HCT116 (cell line): ENCODE measurements around the gene RNF39. TPM values are rescaled to one million over a fixed set of nuclear protein-coding genes. Genes with fewer than 3 reads are reported as not detected.

Experiments used
- ATAC-seq: fragments of 200-7000 bp; cut with Tn5 transposase; 2 replicates; pipeline ENCODE4 v1.9.1; 2020; ENCODE audit warnings: mild to moderate bottlenecking, moderate library complexity
- BruUV-seq: library from RNA; stranded (reverse); fragments of 400-500 nt; replicated peaks from 2 replicates; lab custom pipeline; 2021; lab: Mats Ljungman, UMichigan
- CTCF ChIA-PET: fragments of 300-600 bp; sonication (Branson Sonifier 250); formaldehyde crosslinking; loops from one replicate; lab custom pipeline; 2021; ENCODE audit warnings: antibody characterized with exemption; lab: Charles Lee
- POLR2A ChIA-PET: fragments of 300-600, 350-600 bp; sonication (Branson Sonifier 250); formaldehyde crosslinking; loops from one replicate; lab custom pipeline; 2021; ENCODE audit warnings: antibody characterized with exemption; lab: Charles Lee
- RAD21 ChIA-PET, 2 experiments: fragments of 300-600 bp; sonication (Branson Sonifier 250); formaldehyde crosslinking; loops; one replicate each; lab custom pipeline; 2023; ENCODE audit warnings: low total read pairs in 2 of 2; ENCODE audit not compliant: uncharacterized antibody in 2 of 2, unreplicated experiment in 2 of 2, low non-redundant PET in 1 of 2; lab: Charles Lee
- DNase-seq: peaks from one replicate; pipeline ENCODE4 v3.0.0-alpha.2; 2010; ENCODE audit warnings: low read depth, low spot score
- H2AFZ ChIP-seq: fragments of 200-600 bp; shearing (Covaris generic), sonication (generic); 2 replicates; pipeline ENCODE4 v1.6.1; 2017; ENCODE audit warnings: low read depth, mixed run types, mixed read lengths, antibody characterized with exemption, low read length; ENCODE audit not compliant: poor library complexity, severe bottlenecking
- H3K27ac ChIP-seq: 2 replicates; pipeline ENCODE4 v1.5.1; 2012; ENCODE audit warnings: low read depth, low read length
- H3K27me3 ChIP-seq: fragments of 200-600 bp; sonication (generic); 2 replicates; pipeline ENCODE4 v1.6.1; 2016; ENCODE audit warnings: mixed run types, low read length, mixed read lengths; ENCODE audit not compliant: insufficient read depth
- H3K36me3 ChIP-seq, 2 experiments: fragments of 200-500 bp in 1 of 2; fragments of 200-600 bp in 1 of 2; sonication (Bioruptor generic) in 1 of 2; sonication (generic) in 1 of 2; 2 replicates each; pipeline versions ENCODE4 v1.5.1 to v1.6.1; 2014 to 2016; ENCODE audit warnings: low read length in 2 of 2, inconsistent platforms in 1 of 2, mixed read lengths in 1 of 2, mixed run types in 1 of 2; ENCODE audit not compliant: insufficient read depth in 2 of 2, control insufficient read depth in 1 of 2
- H3K4me1 ChIP-seq, 2 experiments: fragments of 200-600 bp in 1 of 2; sonication (generic) in 1 of 2; 2 replicates each; pipeline versions ENCODE4 v1.5.1 to v1.6.1; 2012 to 2017; ENCODE audit warnings: low read length in 2 of 2, inconsistent platforms in 1 of 2, mild to moderate bottlenecking in 1 of 2, mixed read lengths in 1 of 2, mixed run types in 1 of 2, moderate library complexity in 1 of 2; ENCODE audit not compliant: insufficient read depth in 2 of 2, control insufficient read depth in 1 of 2
- H3K4me2 ChIP-seq: fragments of 200-600 bp; sonication (generic); 2 replicates; pipeline ENCODE4 v1.6.1; 2017; ENCODE audit warnings: mixed run types, low read length, mixed read lengths
- H3K4me3 ChIP-seq, 2 experiments: fragments of 200-600 bp in 1 of 2; sonication (generic) in 1 of 2; replicated peaks in 1 of 2; 2 replicates each; pipeline ENCODE4 v1.5.1; 2011 to 2016; ENCODE audit warnings: low read length in 2 of 2, control low read depth in 1 of 2, low read depth in 1 of 2, mild to moderate bottlenecking in 1 of 2, mixed read lengths in 1 of 2, mixed run types in 1 of 2
- H3K79me2 ChIP-seq: fragments of 200-600 bp; sonication (generic); 2 replicates; pipeline ENCODE4 v1.6.1; 2017; ENCODE audit warnings: mild to moderate bottlenecking, mixed run types, low read length, moderate library complexity, mixed read lengths; ENCODE audit not compliant: insufficient read depth
- H3K9ac ChIP-seq: fragments of 200-600 bp; sonication (generic); 2 replicates; pipeline ENCODE4 v1.6.1; 2016; ENCODE audit warnings: low read length, mixed read lengths
- H3K9me2 ChIP-seq: fragments of 200-600 bp; sonication (generic), shearing (Covaris generic); 2 replicates; pipeline ENCODE4 v1.6.1; 2017; ENCODE audit warnings: mixed run types, mild to moderate bottlenecking, moderate library complexity; ENCODE audit not compliant: insufficient read depth
- H3K9me3 ChIP-seq, 2 experiments: fragments of 200-500 bp in 1 of 2; fragments of 200-600 bp in 1 of 2; sonication (Bioruptor generic) in 1 of 2; sonication (generic) in 1 of 2; 2 replicates each; pipeline ENCODE4 v1.6.1; 2014 to 2017; ENCODE audit warnings: low read length in 2 of 2, mixed read lengths in 2 of 2, inconsistent platforms in 1 of 2, low read depth in 1 of 2, mild to moderate bottlenecking in 1 of 2, mixed run types in 1 of 2, moderate library complexity in 1 of 2; ENCODE audit not compliant: control insufficient read depth in 1 of 2, insufficient read depth in 1 of 2
- H4K20me1 ChIP-seq: fragments of 200-600 bp; sonication (generic), shearing (Covaris generic); 2 replicates; pipeline ENCODE4 v1.6.1; 2017; ENCODE audit warnings: mixed run types, mild to moderate bottlenecking, moderate library complexity; ENCODE audit not compliant: insufficient read depth
- ATF3 ChIP-seq: IDR thresholded peaks from 2 replicates; pipeline ENCODE4 v1.6.1; 2012
- CBX3 ChIP-seq: IDR thresholded peaks from 2 replicates; pipeline ENCODE4 v1.6.1; 2012; ENCODE audit warnings: low read depth
- CEBPB ChIP-seq: IDR thresholded peaks from 2 replicates; pipeline ENCODE4 v1.6.1; 2012; ENCODE audit warnings: low read depth
- EZH2phosphoT487 ChIP-seq: fragments of 200-600 bp; IDR thresholded peaks from 2 replicates; pipeline ENCODE4 v1.6.1; 2018; ENCODE audit warnings: antibody characterized with exemption, borderline replicate concordance
- SP1 ChIP-seq: IDR thresholded peaks from 2 replicates; pipeline ENCODE4 v1.6.1; 2012; ENCODE audit warnings: low read depth
- ZNF274 ChIP-seq: fragments of 200-500 bp; sonication (Bioruptor generic); IDR thresholded peaks from 2 replicates; pipeline ENCODE4 v1.6.1; 2014; ENCODE audit warnings: mild to moderate bottlenecking, low read depth, low read length, inconsistent platforms
- intact Hi-C: fragments of 100-400 bp; cut with micrococcal nuclease; formaldehyde crosslinking; loops from 2 replicates; pipeline ENCODE4 v1.10.0; 2022
- total RNA-seq: library from RNA; stranded (reverse); gene quantifications from one replicate; pipeline ENCODE4 v1.2.1, GENCODE V29; 2021; ENCODE audit not compliant: unreplicated experiment
- TF ChIP-seq, protein P1 (sequence below): IDR thresholded peaks from 2 replicates; pipeline ENCODE4 v1.6.1; 2012; ENCODE audit warnings: low read depth

The RNF39 gene
- total RNA-seq, 1 experiment from 2014 or later, result 0.22 TPM

DNA sequence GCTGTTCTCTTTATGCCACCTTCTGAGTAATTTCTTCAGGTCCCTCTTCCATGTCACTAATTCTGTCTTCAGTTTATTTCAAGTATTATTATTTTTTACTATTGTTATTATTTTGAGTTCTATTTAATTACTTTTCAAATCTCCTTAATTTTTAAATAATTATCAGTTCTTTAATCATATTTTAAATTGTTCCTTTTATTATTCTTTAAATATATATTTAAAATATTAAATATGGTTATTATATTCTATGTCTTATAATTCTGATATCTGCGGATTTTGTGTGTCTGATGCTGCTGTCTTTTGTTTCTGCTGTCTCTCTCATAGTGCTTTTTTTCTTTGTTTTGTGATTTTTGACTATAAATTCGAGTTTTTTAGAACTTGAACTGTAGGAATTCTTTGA, 12.3 kb downstream of the RNF39 start:
- ChIA-PET CTCF (no interaction called here), POLR2A (no interaction called here), RAD21 (interaction anchor here in 1 of 2 experiments (0.7 kb wide), 1 partner anchor 38 kb away, joined by 3 read pairs; no protein-coding TSS in a partner anchor)
- H3K27me3 ChIP-seq, result no peaks in the 10 kb centered on the region
- H3K9ac ChIP-seq, result no peak overlapping the region
- H3K4me2 ChIP-seq, result no peak overlapping the region
- TF ChIP-seq SP1 (no peak), CBX3 (no peak), ZNF274 (no peak)
- H3K27ac ChIP-seq, result no peak overlapping the region
- peaks cover 52% of the 10 kb centered on the region for H3K79me2 ChIP-seq
- no TSS peak for BruUV-seq
- DNase-seq, result no peak
- H3K4me1 ChIP-seq, result peaks cover 14 to 31% of the 10 kb centered on the region in 2 experiments; a peak in 3 of 4 replicates
- H3K36me3 ChIP-seq, result peaks cover 0 to 13% of the 10 kb centered on the region in 2 experiments; a peak in 2 of 4 replicates
- intact Hi-C loops, result no loop called here
- no peak overlapping the region for H3K4me3 ChIP-seq
- H2AFZ ChIP-seq, result no peak overlapping the region
- ATAC-seq, result no peak
- no peaks in the 10 kb centered on the region for H3K9me3 ChIP-seq
- H3K9me2 ChIP-seq, result no peaks in the 10 kb centered on the region
- no peaks in the 10 kb centered on the region for H4K20me1 ChIP-seq

DNA sequence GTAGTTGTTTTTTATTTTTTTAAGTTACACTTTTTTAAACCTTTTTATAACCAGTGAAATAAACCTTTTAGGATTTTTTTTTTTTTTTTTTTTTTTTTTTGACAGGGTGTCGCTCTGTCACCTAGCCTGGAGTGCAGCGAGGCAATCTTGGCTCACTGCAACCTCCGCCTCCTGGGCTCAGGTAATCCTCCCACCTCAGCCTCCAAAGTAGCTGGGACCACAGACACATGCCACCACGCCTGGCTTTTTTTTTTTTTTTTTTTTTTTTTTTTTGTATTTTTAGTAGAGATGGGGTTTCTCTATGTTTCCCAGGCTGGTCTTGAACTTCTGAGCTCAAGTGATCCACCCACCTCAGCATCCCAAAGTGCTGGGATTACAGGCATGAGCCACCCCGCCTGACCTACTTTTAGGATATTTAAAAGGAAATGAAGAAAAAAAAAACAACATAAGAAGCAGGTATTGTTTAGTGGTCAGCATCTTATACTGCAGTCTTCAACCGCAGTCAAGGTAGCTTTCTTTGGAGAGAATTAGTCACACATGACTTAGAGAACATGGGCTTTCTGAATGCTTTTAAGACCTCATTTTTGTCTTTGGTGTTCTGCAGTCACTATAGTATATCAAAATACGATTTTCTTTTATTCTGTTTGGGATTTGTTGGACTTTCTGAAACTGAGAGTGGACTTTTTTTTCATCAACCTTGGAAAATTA, 12.9 kb downstream of the RNF39 start:
- CTCF ChIA-PET, result no interaction called here
- no peak overlapping the region for H3K9ac ChIP-seq
- H3K4me2 ChIP-seq, result peak overlapping the region; percentile 96
- RAD21 ChIA-PET, result interaction anchor here in 1 of 2 experiments (1.3 kb wide), 1 partner anchor 39 kb away, joined by 4 read pairs; no protein-coding TSS in a partner anchor
- H3K27me3 ChIP-seq, result no peaks in the 10 kb centered on the region
- peak overlapping the region; percentile 93 to 100 for H3K4me3 ChIP-seq
- no peak overlapping the region for H3K27ac ChIP-seq
- TF ChIP-seq, protein P1, sequence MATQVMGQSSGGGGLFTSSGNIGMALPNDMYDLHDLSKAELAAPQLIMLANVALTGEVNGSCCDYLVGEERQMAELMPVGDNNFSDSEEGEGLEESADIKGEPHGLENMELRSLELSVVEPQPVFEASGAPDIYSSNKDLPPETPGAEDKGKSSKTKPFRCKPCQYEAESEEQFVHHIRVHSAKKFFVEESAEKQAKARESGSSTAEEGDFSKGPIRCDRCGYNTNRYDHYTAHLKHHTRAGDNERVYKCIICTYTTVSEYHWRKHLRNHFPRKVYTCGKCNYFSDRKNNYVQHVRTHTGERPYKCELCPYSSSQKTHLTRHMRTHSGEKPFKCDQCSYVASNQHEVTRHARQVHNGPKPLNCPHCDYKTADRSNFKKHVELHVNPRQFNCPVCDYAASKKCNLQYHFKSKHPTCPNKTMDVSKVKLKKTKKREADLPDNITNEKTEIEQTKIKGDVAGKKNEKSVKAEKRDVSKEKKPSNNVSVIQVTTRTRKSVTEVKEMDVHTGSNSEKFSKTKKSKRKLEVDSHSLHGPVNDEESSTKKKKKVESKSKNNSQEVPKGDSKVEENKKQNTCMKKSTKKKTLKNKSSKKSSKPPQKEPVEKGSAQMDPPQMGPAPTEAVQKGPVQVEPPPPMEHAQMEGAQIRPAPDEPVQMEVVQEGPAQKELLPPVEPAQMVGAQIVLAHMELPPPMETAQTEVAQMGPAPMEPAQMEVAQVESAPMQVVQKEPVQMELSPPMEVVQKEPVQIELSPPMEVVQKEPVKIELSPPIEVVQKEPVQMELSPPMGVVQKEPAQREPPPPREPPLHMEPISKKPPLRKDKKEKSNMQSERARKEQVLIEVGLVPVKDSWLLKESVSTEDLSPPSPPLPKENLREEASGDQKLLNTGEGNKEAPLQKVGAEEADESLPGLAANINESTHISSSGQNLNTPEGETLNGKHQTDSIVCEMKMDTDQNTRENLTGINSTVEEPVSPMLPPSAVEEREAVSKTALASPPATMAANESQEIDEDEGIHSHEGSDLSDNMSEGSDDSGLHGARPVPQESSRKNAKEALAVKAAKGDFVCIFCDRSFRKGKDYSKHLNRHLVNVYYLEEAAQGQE, result no peak
- TF ChIP-seq ZNF274 (no peak), CEBPB (no peak), ATF3 (no peak), SP1 (no peak), EZH2phosphoT487 (no peak)
- H3K36me3 ChIP-seq, result peaks cover 0 to 13% of the 10 kb centered on the region in 2 experiments; a peak in 3 of 4 replicates
- no peak for DNase-seq
- BruUV-seq, result no TSS peak
- no peaks in the 10 kb centered on the region for H4K20me1 ChIP-seq
- no peak overlapping the region for H2AFZ ChIP-seq
- no peaks in the 10 kb centered on the region for H3K9me2 ChIP-seq
- H3K79me2 ChIP-seq, result peaks cover 45% of the 10 kb centered on the region
- POLR2A ChIA-PET, result interaction anchor here (2.3 kb wide), 1 partner anchor 39 kb away, joined by 6 read pairs; no protein-coding TSS in a partner anchor
- peaks cover 14 to 24% of the 10 kb centered on the region in 2 experiments; a peak in 3 of 4 replicates for H3K4me1 ChIP-seq
- no peaks in the 10 kb centered on the region for H3K9me3 ChIP-seq
- no peak for ATAC-seq
- intact Hi-C loops, result no loop called here
